Liver (tissue), 9 donors: ENCODE data around the gene MYO18A. TPM values are rescaled to one million over a fixed set of nuclear protein-coding genes. Genes with fewer than 3 reads are reported as not detected.

Source experiments
- DNase-seq: peaks from one replicate; pipeline ENCODE4 v3.0.0-alpha.2; 2017; ENCODE audit warnings: low spot score
- H3K27ac ChIP-seq, 2 donors: one replicate each; pipeline ENCODE4 v1.7.0; 2013; ENCODE audit warnings: inconsistent platforms in 2 of 2, low read length in 2 of 2, control low read depth in 1 of 2, low read depth in 1 of 2, mild to moderate bottlenecking in 1 of 2
- H3K27me3 ChIP-seq, 4 donors: one replicate each; pipeline versions ENCODE4 v1.6.1 to v1.7.0; 2013; ENCODE audit warnings: low read length in 3 of 4, inconsistent platforms in 1 of 4, mild to moderate bottlenecking in 1 of 4, moderate library complexity in 1 of 4; ENCODE audit not compliant: control insufficient read depth in 4 of 4, insufficient read depth in 4 of 4
- H3K36me3 ChIP-seq, 4 donors: one replicate each; pipeline versions ENCODE4 v1.6.1 to v1.7.0; 2013; ENCODE audit warnings: low read length in 3 of 4, mild to moderate bottlenecking in 3 of 4, low read depth in 1 of 4, moderate library complexity in 1 of 4; ENCODE audit not compliant: control insufficient read depth in 4 of 4, insufficient read depth in 3 of 4
- H3K4me1 ChIP-seq, 4 donors: one replicate each; pipeline versions ENCODE4 v1.6.1 to v1.7.0; 2013; ENCODE audit warnings: low read length in 3 of 4, mild to moderate bottlenecking in 3 of 4, moderate library complexity in 1 of 4; ENCODE audit not compliant: control insufficient read depth in 4 of 4, insufficient read depth in 4 of 4
- H3K4me3 ChIP-seq, 3 donors: one replicate each; pipeline versions ENCODE4 v1.6.1 to v1.7.0; 2013; ENCODE audit warnings: low read length in 3 of 3, control low read depth in 1 of 3, low read depth in 1 of 3, mild to moderate bottlenecking in 1 of 3
- H3K9ac ChIP-seq, 2 donors: one replicate each; pipeline ENCODE4 v1.7.0; 2013; ENCODE audit warnings: low read length in 2 of 2, mild to moderate bottlenecking in 2 of 2, moderate library complexity in 2 of 2, control low read depth in 1 of 2, low read depth in 1 of 2
- H3K9me3 ChIP-seq, 4 donors: one replicate each; pipeline versions ENCODE4 v1.6.1 to v1.7.0; 2013; ENCODE audit warnings: low read length in 3 of 4; ENCODE audit not compliant: control insufficient read depth in 4 of 4
- ATF3 ChIP-seq: IDR thresholded peaks from 2 replicates; pipeline ENCODE4 v1.6.1; 2016; ENCODE audit warnings: antibody characterized with exemption
- EGR1 ChIP-seq, 2 donors: IDR thresholded peaks; 2 replicates each; pipeline ENCODE4 v1.6.1; 2016 to 2018; ENCODE audit warnings: antibody characterized with exemption in 2 of 2, low read depth in 2 of 2
- FOXA2 ChIP-seq: IDR thresholded peaks from 2 replicates; pipeline ENCODE4 v1.6.1; 2016; ENCODE audit warnings: antibody characterized with exemption
- GABPA ChIP-seq, 2 donors: IDR thresholded peaks in 1 of 2; conservative IDR thresholded peaks in 1 of 2; 2 replicates each; pipeline ENCODE4 v1.6.1; 2016; ENCODE audit warnings: antibody characterized with exemption in 2 of 2, mild to moderate bottlenecking in 1 of 2, moderate library complexity in 1 of 2
- HNF4A ChIP-seq, 2 donors: conservative IDR thresholded peaks; 2 replicates each; pipeline ENCODE4 v1.6.1; 2016; ENCODE audit warnings: antibody characterized with exemption in 2 of 2, mild to moderate bottlenecking in 2 of 2
- JUND ChIP-seq, 2 donors: IDR thresholded peaks; 2 replicates each; pipeline ENCODE4 v1.6.1; 2016; ENCODE audit warnings: antibody characterized with exemption in 2 of 2
- MAX ChIP-seq: IDR thresholded peaks from 2 replicates; pipeline ENCODE4 v1.6.1; 2016; ENCODE audit warnings: antibody characterized with exemption
- RAD21 ChIP-seq, 2 donors: IDR thresholded peaks; 2 replicates each; pipeline ENCODE4 v1.6.1; 2016; ENCODE audit warnings: antibody characterized with exemption in 2 of 2, mild to moderate bottlenecking in 2 of 2
- REST ChIP-seq: IDR thresholded peaks from 2 replicates; pipeline ENCODE4 v1.6.1; 2016; ENCODE audit warnings: antibody characterized with exemption, mild to moderate bottlenecking
- RXRA ChIP-seq, 2 donors: IDR thresholded peaks; 2 replicates each; pipeline ENCODE4 v1.6.1; 2017 to 2018; ENCODE audit warnings: antibody characterized with exemption in 2 of 2, mild to moderate bottlenecking in 1 of 2
- SP1 ChIP-seq: IDR thresholded peaks from 2 replicates; pipeline ENCODE4 v1.6.1; 2018; ENCODE audit warnings: antibody characterized with exemption, mild to moderate bottlenecking
- YY1 ChIP-seq: IDR thresholded peaks from 2 replicates; pipeline ENCODE4 v1.6.1; 2016; ENCODE audit warnings: antibody characterized with exemption, mild to moderate bottlenecking
- ZBTB33 ChIP-seq: IDR thresholded peaks from 2 replicates; pipeline ENCODE4 v1.6.1; 2016; ENCODE audit warnings: antibody characterized with exemption
- WGBS: extraction: QIAGEN DNeasy Blood & Tissue Kit; methylation state at CpG from one replicate; pipeline ENCODE4 v1.1.7; 2013; 5-methylcytosine and 5-hydroxymethylcytosine counted together
- polyA plus RNA-seq, 2 donors: library from polyadenylated mRNA; stranded (reverse) in 1 of 2; unstranded in 1 of 2; fragments of 200-250 nt in 1 of 2; fragments of >200 nt in 1 of 2; fragmentation: Nextera tagmentation in 1 of 2; extraction: Ambion mirVana in 1 of 2; gene quantifications; one replicate each; pipeline versions ENCODE4 v1.2.1 to v1.2.3, GENCODE V29; 2013 to 2015
- total RNA-seq, 2 donors: library from RNA; depleted of rRNA; stranded (reverse); fragments of >200 nt; gene quantifications; one replicate each; pipeline ENCODE4 v1.2.3, GENCODE V29; 2014
- donor health status: healthy.
- donor health status: healthy.
- donor health status: healthy.
- donor health status: healthy.
- donor health status: healthy.

Gene MYO18A
- total and polyA plus RNA-seq, 4 donors: 26.3 to 81.6 (median 37.3) TPM

- no peak for DNase-seq
- 86% methylated on average over 32 of the region's 32 CpGs for WGBS
- H3K27me3 ChIP-seq: no peaks in the 10 kb centered on the region
- peaks cover 17 to 66% (median 56%) of the 10 kb centered on the region in 4 donors for H3K4me1 ChIP-seq
- H3K27ac ChIP-seq: peak overlapping the region; percentile 85 to 91
- no peaks in the 10 kb centered on the region for H3K9me3 ChIP-seq
- no peak for TF ChIP-seq FOXA2
- no peak for TF ChIP-seq JUND (IDR thresholded peaks at IDR 0.05)
- TF ChIP-seq GABPA (IDR thresholded peaks at IDR 0.05 in 1 of 2, conservative IDR thresholded peaks at IDR 0.05 in 1 of 2): no peak
- TF ChIP-seq RXRA (IDR thresholded peaks at IDR 0.05): no peak
- no peak overlapping the region for H3K4me3 ChIP-seq
- H3K9ac ChIP-seq: no peak overlapping the region
- H3K36me3 ChIP-seq: peaks cover 19 to 40% (median 30%) of the 10 kb centered on the region in 4 donors
These were observed 70.5 kb downstream of the MYO18A start for GRCh38 chr17:29109477-29110371.

- TF ChIP-seq ATF3 (no peak), YY1 (no peak), RXRA (IDR thresholded peaks at IDR 0.05) (peak in 1 of 2 donors; percentile 22), SP1 (no peak), ZBTB33 (no peak), MAX (peak; percentile 13), JUND (IDR thresholded peaks at IDR 0.05) (no peak), REST (no peak), RAD21 (IDR thresholded peaks at IDR 0.05) (no peak), HNF4A (conservative IDR thresholded peaks at IDR 0.05) (peak in 1 of 2 donors; percentile 23), EGR1 (IDR thresholded peaks at IDR 0.05; ENCODE audit: low read depth in 2 of 2) (no peak)
- DNase-seq: no peak
- H3K9ac ChIP-seq: no peak overlapping the region
- H3K36me3 ChIP-seq: peaks cover 19 to 39% (median 30%) of the 10 kb centered on the region in 4 donors
- peaks cover 17 to 64% (median 55%) of the 10 kb centered on the region in 4 donors for H3K4me1 ChIP-seq
- H3K4me3 ChIP-seq: no peak overlapping the region
- H3K9me3 ChIP-seq: no peaks in the 10 kb centered on the region
- WGBS: 43% methylated on average over 10 of the region's 10 CpGs
- H3K27me3 ChIP-seq: no peaks in the 10 kb centered on the region
- H3K27ac ChIP-seq: peak overlapping the region; percentile 85 to 91
These were observed 71.2 kb downstream of the MYO18A start for GRCh38 chr17:29108823-29109476.
